K562 treated with DMSO at 1 percent for 24 hours (cell line): ENCODE results near the gene SNRK. TPM values are rescaled to one million over a fixed set of nuclear protein-coding genes. Genes with fewer than 3 reads are reported as not detected.

Source experiments
- total RNA-seq: library from RNA; unstranded; fragments of 300-600 nt; gene quantifications from 2 replicates; pipeline ENCODE4 v1.2.3, GENCODE V29; 2022; ENCODE audit warnings: low read depth; ENCODE audit not compliant: insufficient read depth

Gene SNRK, protein sequence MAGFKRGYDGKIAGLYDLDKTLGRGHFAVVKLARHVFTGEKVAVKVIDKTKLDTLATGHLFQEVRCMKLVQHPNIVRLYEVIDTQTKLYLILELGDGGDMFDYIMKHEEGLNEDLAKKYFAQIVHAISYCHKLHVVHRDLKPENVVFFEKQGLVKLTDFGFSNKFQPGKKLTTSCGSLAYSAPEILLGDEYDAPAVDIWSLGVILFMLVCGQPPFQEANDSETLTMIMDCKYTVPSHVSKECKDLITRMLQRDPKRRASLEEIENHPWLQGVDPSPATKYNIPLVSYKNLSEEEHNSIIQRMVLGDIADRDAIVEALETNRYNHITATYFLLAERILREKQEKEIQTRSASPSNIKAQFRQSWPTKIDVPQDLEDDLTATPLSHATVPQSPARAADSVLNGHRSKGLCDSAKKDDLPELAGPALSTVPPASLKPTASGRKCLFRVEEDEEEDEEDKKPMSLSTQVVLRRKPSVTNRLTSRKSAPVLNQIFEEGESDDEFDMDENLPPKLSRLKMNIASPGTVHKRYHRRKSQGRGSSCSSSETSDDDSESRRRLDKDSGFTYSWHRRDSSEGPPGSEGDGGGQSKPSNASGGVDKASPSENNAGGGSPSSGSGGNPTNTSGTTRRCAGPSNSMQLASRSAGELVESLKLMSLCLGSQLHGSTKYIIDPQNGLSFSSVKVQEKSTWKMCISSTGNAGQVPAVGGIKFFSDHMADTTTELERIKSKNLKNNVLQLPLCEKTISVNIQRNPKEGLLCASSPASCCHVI
- 8.8 and 10.9 TPM in 2 replicates for total RNA-seq

DNA sequence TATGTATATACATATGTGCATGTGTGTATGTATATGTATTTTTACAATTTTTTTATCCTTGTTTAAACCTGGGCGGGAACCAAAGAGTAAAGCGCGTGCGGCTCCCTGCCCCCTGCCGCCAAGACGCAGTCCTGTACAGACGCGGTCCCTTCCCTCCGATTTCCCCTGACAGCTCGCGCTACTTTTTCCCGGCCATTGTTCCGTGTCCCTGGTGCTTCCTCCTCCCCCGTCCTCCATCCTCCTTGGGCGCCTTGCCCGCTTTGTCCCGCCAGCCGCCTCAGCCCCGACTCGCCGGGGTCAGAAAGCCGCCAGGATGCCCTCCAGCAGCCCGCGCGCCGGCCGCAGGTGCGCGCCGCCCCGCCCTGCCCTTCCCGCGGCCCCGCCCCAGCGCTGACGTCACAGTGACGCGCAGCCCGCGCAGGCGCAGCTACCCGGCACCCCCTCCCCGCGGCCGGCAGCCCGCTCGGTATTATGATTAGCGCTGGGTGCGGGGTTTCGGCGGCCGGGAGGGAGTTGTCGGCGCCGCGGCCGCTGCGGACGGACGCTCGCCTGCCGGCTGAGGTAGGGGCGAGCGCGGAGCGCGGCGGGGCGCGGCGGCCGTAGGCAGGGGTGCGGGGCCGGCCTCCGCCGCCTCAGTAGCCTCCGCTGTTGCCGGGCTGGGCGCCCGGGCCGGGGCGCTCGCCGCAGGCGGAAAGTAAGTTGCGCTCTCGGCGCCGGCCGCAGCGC is at the start of gene SNRK:
Gene SNRK (plus strand): TSS at position 426 of the 726 bp plus-strand sequence. CDS start 16,664 bp downstream, outside the sequence.

Other genes with a start within 250 kb of the SNRK start
- 25.2 and 29.7 TPM in 2 replicates for gene POMGNT2, start 180.5 kb upstream of the SNRK start, total RNA-seq